ENCODE measurements around the gene MARCO.
"Not testable (repeated sequence)": the region's sequence is repeated elsewhere in the genome, so short reads cannot be mapped to it uniquely, and the experiment has no call there.

MARCO gene

DNA sequence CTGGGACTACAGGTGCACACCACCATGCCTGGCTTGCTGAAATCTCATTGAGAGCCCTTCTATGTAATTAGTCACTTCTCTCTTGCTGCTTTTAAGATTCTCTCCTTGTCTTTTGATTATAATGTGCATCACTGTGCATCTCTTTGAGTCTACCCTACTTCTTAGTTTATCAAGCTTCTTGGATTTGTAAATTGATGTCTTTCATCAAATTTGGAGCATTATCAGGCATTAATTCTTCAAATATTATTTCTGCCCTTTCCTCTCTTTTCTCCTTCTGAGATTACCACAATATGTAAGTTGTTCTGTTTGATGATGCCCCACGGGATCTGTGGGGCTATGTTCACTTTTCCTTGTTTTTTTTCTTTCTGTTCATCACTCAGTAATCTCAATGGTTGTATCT lies 9.0 kb upstream of the MARCO start:
- no peak for DNase-seq

DNA sequence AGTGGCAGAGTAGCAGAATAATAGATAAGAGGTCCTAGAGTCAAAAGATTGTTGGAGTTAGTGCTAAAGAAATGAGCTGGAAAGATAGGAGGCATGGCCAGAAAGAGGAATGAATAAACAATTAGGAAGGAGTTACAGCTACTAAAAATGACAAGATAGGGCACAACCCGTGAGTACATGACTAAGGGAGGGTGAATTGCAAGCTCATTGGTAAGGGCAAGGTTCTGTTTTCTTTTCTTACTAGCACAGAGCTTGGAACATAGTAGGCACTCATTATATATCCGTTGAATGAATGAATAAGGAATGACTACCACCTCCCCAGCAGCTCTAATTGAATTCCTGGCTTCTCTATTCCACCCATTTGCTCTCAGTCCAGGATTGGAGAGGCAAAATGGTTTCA lies 5.7 kb upstream of the MARCO start:
- DNase-seq = no peak

DNA sequence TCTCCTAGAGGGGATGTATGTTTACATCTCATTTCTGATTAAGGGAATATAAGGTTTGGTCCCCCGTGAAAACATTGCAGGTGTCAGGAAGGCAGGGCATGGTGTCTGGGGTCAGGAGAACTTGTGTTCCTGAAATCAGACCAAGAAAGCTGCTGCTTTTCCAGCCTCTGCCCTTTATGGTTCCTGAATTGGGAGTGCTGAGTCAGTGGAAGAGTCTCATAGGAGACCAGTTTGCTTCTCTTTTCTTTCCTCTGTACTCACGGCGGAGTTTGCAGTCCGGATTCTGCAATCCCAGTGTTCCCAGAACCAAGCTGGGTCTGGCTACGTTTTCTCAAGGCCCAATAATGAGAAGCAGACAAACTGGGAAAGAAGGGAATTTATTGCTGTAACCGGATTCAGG lies 5.1 kb upstream of the MARCO start:
- no peak for DNase-seq

GRCh38 chr2:118937817-118938216 lies 4.2 kb upstream of the MARCO start:
- no peak for DNase-seq

DNA sequence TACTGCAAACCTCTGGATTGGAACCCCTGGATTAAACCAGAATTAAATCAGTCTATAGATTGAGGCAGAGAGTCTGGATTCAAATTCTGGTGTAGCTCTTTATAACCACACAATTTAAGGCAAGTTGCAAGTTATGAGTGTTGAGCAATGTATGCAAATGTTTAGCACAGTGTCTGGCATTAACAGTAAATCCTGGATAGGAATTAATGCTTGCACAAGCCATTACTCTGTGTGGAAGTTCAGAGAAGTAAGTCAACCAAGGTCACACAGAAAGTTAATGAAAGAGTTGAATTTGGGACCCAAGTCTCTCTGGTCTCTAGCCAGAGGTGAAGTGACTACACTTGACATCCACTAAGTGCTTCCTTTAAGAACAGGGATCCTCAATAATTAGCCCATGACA lies 2.0 kb upstream of the MARCO start:
- no peak for DNase-seq

GRCh38 chr2:118940486-118941120 lies 1.4 kb upstream of the MARCO start:
- DNase-seq = no peak

DNA sequence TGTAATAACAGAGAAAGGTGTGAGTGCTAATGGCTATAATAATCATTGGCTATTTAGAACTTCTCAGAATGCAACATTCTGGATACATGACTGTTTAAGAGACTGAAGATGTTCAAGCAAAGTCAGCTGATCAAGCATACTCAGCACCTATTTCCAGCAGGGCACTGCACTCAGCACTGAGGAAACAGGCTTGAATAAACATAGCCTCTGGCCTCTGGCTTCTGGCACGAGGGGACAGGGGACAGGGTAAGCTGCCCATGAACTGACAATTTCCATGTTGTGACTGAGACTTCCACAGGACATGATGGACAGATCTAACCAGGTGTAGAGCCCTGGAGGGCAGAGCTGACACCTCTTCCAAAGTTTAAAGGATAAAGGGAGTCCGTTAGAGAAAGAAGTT lies 1.3 kb downstream of the MARCO start:
- no peak for DNase-seq

DNA sequence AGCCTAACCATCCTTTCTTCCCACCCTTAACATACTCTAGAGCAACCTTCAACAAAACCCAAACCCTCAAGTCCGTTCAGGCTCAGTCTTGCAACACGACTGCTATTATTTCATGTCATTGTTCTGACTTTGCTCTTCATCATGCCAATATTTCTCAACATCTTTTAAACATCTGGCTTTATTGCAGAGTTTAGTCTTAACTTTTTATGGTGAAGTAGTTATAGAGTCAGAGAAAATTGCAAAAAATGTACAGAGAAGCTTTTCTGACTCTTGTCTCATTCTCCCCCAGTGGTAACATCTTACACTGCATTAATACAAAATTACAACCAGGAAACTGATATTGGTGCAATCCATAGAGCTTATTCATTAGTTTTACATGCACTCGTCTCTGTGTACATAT lies 3.9 kb downstream of the MARCO start:
- DNase-seq = no peak

DNA sequence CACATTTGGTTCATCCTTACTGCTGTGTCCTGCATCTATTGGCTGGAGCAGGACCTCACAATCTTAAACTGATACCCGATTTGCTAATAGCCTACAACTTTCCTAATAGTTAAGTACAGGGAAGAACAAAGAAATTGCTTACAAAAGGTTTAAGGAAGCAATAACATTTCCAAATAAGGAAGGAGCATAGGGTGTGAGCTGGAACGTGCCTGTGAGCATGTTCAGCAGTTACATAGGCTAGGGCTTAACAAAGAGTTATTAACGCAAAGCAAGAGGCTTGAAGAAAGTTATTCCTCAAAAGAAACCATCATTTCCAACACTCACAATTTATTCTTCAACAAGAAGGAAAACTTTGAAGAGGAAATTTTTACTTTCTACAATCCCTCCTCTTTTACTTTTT lies 6.3 kb downstream of the MARCO start:
- not testable (repeated sequence) for DNase-seq

DNA sequence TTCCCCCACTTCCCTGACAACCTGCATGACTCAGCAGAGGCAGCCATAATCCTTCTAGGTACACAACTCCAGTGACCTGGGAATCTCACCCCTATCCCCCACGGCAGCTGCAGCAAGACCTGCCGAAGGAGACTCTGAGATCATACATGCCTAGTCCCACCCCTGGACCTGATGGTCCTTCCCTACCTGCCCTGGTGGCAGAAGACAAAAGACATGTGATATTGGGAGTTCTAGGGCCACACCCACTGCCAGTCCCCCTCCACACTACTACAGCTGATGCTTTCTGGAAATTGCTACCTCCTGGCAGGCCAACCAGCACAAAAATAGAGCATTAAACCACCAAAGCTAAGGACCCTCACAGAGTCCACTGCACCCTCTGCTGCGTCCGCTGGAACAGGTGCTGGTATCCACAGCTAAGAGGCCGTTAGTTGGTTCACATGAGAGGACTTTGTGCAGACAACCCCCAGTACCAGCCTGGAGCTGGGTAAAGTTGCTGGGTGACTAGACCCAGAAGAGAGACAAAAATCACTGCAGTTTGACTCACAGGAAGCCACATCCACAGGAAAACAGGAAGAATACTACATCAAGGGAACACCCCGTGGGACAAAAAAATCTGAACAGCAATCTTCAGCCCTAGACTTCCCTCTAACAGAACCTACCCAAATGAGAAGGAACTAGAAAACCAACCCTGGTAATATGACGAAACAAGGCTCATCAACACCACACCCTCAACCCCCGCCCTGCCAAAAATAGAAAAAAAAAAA lies 12.5 kb downstream of the MARCO start:
- DNase-seq = no peak

- no peak for DNase-seq
Observed at GRCh38 chr2:118965737-118966136, 23.7 kb downstream of the MARCO start.

DNA sequence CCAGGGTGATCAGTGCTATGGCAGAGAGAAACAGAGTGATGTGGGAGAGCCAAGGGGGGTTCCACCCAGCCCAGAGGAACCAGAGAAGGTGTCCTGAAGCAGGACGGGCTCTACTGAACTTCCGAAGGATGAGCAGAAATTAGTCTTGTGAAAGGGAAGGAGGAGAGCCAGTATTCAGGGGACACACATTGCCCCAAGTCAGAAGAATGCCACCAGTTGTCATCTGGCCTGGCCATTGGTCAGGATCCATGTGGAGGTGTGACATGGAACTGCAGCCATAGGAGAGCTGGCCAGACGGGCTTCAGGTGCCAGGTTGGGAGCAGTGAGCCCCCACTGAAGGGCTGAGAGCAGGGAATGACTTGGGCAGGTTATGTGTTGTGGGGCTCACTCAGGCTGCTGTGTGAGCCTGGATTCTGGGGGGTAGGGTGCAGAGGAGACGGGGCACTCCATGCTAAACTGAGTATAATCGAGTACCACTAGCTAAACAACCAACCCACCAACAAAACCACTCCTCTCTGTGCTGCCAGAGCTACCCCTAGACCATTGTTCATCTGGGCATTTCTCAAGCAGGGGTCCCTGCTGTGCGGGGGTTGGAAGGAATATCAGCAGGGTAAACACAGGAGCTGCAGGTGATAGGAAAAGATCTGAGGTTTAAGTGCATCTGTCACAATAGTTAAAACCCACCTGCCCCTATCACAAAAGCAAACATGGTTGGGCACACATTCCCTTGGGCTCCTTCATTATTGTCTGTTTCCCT lies 25.3 kb downstream of the MARCO start:
- DNase-seq = no peak

- DNase-seq = no peak
Observed at GRCh38 chr2:118968042-118968441, 26.0 kb downstream of the MARCO start.

GRCh38 chr2:118968961-118969733 lies 27.2 kb downstream of the MARCO start:
- DNase-seq = no peak

- no peak for DNase-seq
Observed at GRCh38 chr2:118969734-118970395, 27.9 kb downstream of the MARCO start.

- DNase-seq = no peak
Observed at GRCh38 chr2:118970396-118971135, 28.6 kb downstream of the MARCO start.

DNA sequence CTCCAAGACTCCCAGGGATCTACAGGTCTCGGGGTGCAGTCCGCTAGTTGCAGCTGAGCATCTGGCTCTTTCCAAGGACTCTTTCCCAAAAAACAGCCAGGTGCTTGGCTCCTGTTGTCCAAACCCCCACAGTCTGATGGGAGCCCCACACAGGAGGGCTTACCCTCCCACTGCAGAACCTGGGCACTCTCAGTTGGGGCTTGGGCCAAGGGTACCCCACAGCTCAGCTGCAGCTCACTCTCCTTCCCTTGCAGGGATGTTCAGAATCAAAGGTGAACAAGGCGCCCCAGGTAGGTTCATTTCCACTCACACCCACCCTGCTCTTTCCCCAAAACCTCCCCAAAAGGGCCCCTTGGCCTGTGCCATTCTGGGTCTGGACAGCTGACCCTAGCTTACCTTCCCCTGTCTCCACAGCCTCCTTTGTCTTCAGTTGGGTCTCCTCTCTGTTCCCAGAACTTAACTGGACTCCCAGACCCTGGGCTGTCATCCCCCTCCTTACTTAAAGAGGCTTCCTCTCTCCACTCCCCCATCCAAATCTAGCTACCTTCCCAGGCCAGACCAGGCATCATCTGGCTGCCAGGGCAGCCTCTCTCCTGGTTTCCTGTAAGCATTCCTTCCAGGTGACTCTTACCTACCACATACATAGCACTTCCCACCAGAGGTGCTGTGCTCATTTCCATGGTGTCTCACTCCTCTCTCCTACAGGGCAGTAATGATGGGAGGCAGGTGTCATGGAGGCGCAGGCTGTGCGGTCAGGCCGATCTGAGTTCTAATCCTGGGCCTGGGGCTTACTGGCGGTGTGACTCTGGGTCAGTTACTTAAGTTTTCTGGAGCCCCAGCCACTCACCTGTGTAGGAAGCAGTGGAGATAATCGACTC lies 29.5 kb downstream of the MARCO start:
- no peak for DNase-seq

DNA sequence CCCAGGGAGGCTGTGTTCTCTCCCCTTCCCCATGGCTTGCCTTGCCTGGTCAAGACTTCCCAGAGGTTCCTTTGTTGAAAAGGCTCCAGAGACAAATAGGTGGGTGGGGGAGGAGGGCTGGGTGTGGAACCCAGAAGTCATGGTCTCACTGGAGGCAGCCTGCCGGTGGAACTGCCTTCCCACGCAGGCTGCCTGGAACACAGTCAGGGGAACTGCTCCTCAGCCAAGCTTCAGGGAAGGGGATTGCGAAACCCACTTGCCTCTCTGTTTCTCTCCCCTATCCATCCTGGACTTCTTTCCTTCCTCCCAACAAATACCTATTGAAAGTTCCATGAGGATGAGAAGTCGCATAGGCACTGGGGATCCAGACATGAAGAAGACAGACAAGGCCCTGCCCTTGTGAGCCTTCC lies 31.6 kb downstream of the MARCO start:
- DNase-seq = no peak

- DNase-seq = no peak
Observed at GRCh38 chr2:118974103-118974993, 32.4 kb downstream of the MARCO start.

DNA sequence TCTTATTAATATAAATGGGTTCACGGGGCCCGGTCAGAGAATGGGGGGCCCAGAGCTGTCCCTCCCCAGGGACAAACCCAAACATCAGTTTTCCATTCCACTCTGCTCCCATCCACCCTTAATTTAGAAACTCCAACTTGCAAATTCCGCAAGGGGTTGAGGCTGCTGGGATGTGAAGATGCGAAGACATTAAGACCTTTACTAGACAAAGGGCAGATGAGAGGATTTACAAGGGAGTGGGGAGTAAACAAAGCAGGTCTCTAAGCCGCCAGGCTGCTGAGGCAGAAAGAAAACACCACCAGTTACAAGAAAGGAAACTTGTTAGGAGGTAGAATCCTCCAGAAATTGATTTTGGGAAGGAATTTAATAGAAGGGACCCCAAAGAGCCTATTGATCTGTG lies 33.1 kb downstream of the MARCO start:
- no peak for DNase-seq
